TTC549 (cell line): ENCODE data around the gene CISD3.

Experiments used
- FAIRE-seq: peaks from 2 replicates; lab custom pipeline; 2012; peaks lifted over from hg19 to GRCh38; lab: Jason Lieb, UNC

CISD3 gene

GRCh38 chr17:38729886-38730525 lies at the start of gene CISD3:
Gene CISD3 (plus strand): TSS chr17:38730341. CDS start chr17:38730359, 18 bp downstream.
- no peak for FAIRE-seq

GRCh38 chr17:38681096-38681495 lies 49.0 kb upstream of the CISD3 start:
- FAIRE-seq, result no peak

- no peak for FAIRE-seq
These were observed 44.6 kb upstream of the CISD3 start for GRCh38 chr17:38685491-38685890.

- no peak for FAIRE-seq
These were observed 42.9 kb upstream of the CISD3 start for GRCh38 chr17:38687286-38687685.

- FAIRE-seq, result no peak
These were observed 39.8 kb upstream of the CISD3 start for GRCh38 chr17:38690386-38690785.

- no peak for FAIRE-seq
These were observed 39.0 kb upstream of the CISD3 start for GRCh38 chr17:38691154-38691553.

- FAIRE-seq, result no peak
These were observed 36.3 kb upstream of the CISD3 start for GRCh38 chr17:38693700-38694329.

GRCh38 chr17:38697061-38697820 lies 32.9 kb upstream of the CISD3 start:
- no peak for FAIRE-seq

- FAIRE-seq, result no peak
These were observed 31.4 kb upstream of the CISD3 start for GRCh38 chr17:38698760-38699159.

GRCh38 chr17:38701504-38702165 lies 28.5 kb upstream of the CISD3 start:
- FAIRE-seq, result no peak

- FAIRE-seq, result no peak
These were observed 27.8 kb upstream of the CISD3 start for GRCh38 chr17:38702166-38702915.

- FAIRE-seq, result no peak
These were observed 27.0 kb upstream of the CISD3 start for GRCh38 chr17:38702916-38703741.

- FAIRE-seq, result no peak
These were observed 26.2 kb upstream of the CISD3 start for GRCh38 chr17:38703742-38704605.

- FAIRE-seq, result no peak
These were observed 25.3 kb upstream of the CISD3 start, which contains the start of gene MLLT6 for GRCh38 chr17:38704606-38705522. Gene MLLT6 (plus strand): TSS chr17:38705273. CDS start chr17:38705633, 360 bp downstream.

- no peak for FAIRE-seq
These were observed 24.7 kb upstream of the CISD3 start for GRCh38 chr17:38705523-38705802.

GRCh38 chr17:38705803-38706504 lies 24.2 kb upstream of the CISD3 start:
- no peak for FAIRE-seq

GRCh38 chr17:38706505-38707216 lies 23.5 kb upstream of the CISD3 start:
- no peak for FAIRE-seq
